ENCODE measurements around the gene SDR9C7.
"Not testable (repeated sequence)": the region's sequence is repeated elsewhere in the genome, so short reads cannot be mapped to it uniquely, and the experiment has no call there.

The SDR9C7 gene

DNA sequence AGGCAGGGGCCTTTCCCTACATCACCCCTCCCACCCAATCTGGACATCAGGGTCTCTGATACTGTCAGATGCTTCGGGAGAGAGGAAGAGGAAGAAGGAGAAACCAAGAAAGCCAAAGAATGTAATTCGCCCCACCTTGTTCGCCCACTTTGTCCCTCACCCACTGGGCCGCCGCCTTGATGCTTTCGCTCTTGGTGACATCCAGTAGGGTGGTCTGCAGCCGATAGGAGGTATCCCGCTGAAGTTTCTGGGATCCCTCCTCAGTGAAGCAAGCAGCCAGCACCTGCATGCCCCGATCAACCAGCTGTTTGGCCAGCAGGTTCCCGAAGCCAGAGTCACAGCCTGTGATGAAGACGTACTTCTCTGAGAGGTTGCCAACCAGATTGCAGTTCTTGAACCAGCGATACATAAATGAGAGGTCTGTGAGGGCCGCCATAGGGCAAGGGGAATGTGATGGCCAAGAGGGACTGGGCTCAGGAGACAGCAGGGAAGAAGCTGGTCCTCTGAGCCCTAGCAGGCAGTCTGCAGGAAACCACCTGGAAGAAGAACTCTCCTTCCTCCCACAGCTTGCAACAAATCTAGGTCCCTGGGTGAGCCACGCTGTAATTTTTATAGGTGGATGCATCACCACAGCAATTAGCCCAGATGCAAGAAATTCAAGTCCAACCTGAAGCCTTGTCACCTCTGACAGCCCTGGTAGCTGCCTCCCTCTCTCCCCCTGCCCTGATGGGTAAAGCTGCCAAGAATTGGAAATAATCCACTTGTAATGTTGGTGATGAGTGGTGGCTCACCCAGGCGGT lies at the start of gene SDR9C7:
Gene SDR9C7, minus strand, starts transcription at position 583 of the 800 bp plus-strand sequence. Its CDS starts 147 bp downstream, at position 436.
- no peak for DNase-seq

DNA sequence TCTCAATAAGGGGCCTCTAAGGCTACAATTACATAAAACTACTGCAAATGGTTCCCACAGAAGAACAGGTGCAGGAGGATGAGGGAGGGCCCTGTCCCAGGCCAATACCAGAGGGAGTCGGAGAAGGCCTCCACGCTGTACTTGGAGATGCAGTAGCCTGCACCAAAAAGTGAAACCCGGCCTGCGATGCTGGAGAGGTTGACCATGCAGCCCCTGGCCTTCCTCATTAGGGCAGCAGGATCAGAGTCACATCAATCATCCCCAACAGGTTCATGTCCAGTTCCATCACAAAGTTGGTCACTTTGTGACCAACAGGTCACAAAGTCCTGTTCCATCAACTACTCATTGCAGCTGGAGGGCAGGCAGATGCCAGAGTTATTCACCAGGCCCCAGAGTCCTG lies 49.2 kb upstream of the SDR9C7 start:
- no peak for DNase-seq

DNA sequence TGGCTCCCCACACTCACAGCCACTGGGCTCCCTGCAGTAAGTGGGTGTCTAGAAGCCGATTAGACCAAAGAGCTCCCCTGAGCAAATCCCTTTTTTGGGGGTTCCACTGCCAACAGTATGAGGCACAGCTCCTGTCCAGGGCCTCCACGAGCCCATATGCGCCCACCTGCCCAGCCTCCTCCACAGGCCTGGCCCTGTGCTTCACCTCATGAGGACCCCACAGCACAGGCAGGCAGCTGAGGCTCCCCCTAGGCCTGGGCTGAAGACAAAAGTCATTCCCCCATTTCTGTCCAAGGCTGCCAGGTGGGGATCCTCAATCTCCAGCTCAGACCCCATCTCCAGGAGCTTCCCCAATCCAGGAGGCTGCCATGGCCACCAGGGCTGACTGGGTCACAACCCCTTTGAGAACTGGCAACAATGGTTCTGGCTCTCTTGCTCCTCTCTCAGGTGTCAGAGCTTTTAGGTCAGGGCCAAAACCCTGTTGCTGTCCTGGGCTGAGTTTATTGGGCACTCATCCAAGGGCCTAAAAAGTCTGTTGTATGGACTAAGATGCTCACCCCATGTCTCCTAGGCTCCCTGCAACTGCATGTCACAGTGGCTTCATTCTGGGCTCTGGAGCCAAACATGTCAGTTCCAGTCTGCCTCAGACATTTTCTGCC lies 48.5 kb upstream of the SDR9C7 start:
- not testable (repeated sequence) for DNase-seq

DNA sequence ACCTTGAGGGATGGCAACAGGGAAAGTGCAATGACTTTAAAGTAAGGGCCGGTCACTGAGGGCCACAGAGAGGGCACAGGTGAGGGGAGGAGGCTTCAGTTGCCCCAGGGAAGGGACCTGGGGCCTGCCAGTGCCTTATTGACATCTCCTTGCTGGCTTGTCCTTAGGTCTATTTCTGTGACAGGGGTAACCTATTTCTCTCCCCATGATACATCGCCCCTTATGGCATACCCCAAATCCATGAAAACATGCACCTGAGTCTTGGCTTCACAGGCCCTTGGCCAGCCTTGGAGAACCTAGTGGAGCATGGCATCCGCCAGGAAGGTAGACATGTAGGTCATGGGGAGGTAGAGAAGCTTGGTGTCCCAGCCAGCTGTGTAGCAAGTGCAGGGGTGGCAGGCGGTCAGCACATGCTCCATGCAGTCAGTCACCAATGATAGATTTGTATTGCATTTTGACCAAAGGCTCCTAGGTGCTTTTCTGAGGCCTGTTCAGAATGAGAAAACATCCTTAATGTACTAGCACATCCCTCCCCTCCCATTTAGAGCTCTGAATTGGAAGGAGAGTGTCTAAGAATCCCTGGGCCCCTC lies 46.8 kb upstream of the SDR9C7 start:
- no peak for DNase-seq

DNA sequence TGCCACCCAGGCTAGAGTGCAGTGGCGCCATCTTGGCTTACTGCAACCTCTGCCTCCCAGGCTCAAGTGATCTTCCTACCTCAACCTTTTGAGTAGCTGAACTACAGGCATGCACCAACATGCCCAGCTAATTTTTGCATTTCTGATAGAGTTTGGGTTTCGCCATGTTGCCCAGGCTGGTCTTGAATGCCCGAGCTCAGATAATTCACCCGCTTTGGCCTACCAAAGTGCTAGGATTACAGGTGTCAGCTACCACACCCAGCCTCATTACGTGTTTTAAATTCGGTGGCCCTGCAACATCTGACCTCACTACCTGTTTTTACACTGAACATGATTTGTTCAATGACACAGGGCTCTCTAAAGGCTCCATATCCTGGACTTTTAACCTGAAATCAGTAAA lies 46.1 kb upstream of the SDR9C7 start:
- DNase-seq, result no peak

DNA sequence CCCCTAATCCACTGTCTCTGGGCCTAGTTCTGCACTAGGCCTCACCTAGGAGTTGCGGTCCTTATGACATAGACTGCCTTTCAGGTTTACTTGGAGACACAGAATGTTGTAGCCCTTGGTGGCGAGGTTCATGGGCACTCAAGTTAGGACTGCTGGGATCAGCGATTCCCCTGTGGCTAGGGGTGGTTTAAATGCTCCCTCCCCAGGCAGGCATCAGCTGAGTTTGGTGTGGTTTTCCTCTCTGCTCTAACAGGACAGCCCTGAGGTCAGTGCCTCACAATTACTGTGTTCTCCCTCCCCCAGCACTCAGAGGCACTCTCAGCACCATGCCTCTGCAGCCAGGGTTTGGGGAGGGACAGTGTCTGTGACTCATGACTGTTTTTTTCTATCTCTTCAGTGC lies 45.4 kb upstream of the SDR9C7 start:
- no peak for DNase-seq

DNA sequence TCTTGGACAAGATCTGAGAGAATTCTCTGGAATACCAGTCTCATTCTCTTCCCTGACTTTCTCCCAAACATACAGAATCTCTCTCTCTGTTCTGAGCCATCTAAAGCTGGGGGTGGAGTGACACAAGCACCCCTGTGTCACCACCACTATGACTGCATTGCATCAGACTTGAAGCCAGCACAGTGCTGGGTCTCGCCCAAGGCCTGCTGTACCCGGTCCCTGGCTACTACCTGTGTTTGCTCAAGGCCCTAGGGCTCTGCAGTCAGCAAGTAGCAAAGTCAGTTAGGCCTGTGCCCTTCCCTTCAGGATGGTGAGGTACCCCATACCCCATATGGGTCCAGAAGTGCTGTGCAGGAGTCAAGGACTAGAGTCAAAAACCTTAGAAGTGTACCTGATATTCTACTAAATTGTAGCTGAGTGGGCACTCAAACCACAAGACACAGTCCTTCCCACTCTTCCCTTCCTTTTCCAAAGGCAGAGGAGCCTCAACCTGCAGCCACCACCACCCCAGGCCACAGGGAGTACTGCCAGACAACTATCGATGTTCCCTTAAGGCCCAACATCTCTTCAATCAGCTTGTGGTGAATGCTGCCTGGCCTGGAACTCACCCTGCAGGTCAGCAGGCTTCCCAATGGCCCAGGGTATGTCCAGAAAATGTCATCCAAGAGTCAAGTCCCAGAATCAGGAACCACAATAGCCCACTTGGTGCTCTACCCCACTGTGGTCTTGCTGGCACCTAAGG lies 44.4 kb upstream of the SDR9C7 start:
- DNase-seq, result no peak

DNA sequence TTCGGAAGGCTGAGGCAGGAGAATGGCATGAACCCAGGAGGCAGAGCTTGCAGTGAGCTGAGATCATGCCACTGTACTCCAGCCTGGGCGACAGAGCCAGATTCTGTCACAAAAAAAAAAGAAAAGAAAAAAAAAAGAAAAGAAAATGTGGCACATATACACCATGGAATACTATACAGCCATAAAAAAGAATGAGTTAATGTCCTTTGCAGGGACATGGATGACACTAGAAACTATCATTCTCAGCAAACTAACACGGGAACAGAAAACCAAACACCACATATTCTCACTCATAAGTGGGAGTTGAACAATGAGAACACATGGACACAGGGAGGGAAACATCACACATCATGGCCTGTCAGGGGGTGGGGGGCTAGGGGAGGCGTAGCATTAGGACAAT lies 43.2 kb upstream of the SDR9C7 start:
- not testable (repeated sequence) for DNase-seq

DNA sequence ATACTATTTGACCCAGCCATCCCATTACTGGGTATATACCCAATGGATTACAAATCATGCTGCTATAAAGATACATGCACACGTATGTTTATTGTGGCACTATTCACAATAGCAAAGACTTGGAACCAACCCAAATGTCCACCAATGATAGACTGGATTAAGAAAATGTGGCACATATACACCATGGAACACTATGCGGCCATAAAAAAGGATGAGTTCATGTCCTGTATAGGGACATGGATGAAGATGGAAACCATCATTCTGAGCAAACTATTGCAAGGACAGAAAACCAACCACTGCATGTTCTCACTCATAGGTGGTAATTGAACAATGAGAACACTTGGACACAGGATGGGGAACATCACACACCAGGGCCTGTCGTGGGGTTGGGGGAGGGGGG lies 40.0 kb upstream of the SDR9C7 start:
- not testable (repeated sequence) for DNase-seq

DNA sequence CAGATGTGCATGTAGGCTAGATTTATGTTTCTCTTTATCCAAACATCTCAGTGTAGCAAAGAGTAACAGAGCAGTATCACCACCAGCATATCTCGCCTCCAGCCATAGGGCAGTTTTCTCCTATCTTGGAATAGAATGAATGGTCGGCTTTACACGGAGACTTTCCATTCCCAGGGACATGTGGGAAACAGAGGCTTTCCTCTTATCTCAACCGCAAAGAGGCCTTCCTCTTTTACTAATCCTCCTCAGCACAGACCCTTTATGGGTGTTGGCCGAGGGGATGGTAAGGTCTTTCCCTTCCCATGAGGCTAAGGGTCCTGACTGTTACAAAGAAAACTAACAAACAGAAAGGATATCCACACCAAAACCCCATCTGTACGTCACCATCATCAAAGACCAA lies 34.7 kb upstream of the SDR9C7 start:
- not testable (repeated sequence) for DNase-seq

DNA sequence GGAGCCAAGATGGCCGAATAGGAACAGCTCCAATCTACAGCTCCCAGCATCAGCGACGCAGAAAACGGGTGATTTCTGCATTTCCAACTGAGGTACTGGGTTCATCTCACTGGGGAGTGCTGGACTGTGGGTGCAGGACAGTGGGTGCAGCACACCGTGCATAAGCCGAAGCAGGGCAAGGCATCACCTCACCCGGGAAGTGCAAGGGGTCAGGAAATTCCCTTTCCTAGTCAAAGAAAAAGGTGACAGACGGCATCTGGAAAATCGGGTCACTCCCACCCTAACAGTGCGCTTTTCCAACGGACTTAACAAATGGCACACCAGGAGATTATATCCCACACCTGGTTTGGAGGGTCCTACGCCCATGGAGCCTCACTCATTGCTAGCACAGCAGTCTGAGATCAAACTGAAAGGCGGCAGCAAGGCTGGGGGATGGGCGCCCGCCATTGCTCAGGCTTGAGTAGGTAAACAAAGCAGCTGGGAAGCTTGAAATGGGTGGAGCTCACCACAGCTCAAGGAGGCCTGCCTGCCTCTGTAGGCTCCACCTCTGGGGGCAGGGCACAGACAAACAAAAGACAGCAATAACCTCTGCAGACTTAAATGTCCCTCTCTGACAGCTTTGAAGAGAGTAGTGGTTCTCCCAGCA lies 31.9 kb upstream of the SDR9C7 start:
- not testable (repeated sequence) for DNase-seq

DNA sequence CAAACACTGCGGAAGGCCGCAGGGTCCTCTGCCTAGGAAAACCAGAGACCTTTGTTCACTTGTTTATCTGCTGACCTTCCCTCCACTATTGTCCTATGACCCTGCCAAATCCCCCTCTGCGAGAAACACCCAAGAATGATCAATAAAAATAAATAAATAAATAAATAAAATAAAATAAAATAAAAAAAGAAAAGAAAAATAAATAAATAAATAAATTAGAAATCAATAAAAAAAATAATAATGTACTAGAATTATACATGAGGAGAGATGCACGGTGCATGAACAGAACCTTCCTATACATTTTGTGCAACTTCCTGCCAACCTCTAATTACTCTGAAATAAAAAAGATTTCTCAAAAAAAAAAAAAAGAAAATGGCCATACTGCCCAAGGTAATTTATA lies 30.9 kb upstream of the SDR9C7 start:
- not testable (repeated sequence) for DNase-seq

DNA sequence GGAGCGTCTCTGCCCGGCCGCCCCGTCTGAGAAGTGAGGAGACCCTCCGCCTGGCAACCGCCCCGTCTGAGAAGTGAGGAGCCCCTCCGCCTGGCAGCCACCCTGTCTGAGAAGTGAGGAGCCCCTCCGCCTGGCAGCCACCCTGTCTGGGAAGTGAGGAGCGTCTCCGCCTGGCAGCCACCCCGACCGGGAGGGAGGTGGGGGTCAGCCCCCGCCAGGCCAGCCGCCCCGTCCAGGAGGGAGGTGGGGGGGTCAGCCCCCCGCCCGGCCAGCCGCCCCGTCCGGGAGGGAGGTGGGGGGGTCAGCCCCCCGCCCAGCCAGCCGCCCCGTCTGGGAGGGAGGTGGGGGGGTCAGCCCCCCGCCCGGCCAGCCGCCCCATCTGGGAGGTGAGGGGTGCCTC lies 29.3 kb upstream of the SDR9C7 start:
- not testable (repeated sequence) for DNase-seq

DNA sequence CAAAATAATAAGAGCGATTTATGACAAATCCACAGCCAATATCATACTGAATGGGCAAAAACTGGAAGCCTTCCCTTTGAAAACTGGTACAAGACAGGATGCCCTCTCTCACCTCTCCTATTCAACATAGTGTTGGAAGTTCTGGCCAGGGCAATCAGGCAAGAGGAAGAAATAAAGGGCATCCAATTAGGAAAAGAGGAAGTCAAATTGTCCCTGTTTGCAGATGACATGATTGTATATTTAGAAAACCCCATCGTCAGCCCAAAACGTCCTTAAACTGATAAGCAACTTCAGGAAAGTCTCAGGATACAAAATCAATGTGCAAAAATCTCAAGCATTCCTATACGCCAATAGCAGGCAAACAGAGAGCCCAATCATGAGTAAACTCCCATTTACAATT lies 28.0 kb upstream of the SDR9C7 start:
- not testable (repeated sequence) for DNase-seq

DNA sequence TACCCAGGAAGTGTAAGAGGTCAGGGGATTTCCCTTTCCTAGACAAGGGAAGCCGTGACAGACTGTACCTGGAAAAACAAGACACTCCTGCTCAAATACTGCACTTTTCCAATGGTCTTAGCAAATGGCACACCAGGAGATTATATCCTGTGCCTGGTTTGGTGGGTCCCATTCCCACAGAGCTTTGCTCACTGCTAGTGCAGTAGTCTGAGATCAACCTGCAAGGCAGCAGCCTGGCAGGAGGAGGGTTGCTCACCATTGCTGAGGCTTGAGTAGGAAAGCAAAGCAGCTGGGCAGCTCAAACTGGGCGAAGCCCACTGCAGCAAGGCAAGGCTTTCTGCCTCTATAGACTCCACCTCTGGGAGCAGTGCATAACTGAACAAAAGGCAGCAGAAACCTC lies 24.2 kb upstream of the SDR9C7 start:
- no peak for DNase-seq

DNA sequence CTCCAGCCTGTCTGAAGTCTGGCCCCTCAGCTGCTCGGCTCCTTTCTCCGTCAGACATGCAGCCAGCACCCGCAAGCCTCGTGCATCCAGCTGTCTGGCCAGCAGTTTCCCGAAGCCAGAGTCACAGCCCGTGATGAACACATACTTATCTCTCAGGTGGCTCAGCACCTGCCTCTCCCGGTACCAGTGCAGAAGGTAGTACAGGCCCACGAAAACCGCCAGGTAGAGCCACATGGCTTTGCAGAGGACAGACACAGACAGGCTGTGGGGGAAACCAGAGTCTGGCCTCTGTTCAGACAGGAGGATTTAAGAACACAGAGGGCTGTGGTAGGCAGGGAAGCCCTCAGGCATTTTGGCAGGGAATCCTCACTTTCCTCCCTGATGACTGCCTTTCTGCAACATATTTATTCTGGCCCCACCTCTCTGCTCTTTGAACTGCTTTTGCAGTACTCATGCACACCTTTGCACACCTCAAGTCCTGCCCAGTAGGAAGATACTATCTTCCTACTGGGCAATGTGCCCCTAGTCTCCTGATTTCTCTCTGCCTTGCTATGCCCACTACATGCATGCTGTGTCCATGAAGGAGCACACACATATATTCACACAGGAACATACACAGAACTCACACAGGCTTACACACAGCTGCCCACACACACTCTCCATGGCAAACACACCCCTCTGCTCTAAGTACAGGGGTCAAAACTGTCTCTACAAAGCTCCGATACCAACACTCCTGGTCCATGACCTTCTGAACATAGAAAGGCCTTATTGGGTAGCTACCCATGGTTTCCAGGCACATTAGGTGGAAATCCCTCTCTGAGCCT lies 23.2 kb upstream of the SDR9C7 start, which contains the start of gene RDH16:
Gene RDH16, minus strand, starts transcription at position 380 of the 824 bp plus-strand sequence. Its CDS starts 146 bp downstream, at position 234.
- DNase-seq, result no peak

DNA sequence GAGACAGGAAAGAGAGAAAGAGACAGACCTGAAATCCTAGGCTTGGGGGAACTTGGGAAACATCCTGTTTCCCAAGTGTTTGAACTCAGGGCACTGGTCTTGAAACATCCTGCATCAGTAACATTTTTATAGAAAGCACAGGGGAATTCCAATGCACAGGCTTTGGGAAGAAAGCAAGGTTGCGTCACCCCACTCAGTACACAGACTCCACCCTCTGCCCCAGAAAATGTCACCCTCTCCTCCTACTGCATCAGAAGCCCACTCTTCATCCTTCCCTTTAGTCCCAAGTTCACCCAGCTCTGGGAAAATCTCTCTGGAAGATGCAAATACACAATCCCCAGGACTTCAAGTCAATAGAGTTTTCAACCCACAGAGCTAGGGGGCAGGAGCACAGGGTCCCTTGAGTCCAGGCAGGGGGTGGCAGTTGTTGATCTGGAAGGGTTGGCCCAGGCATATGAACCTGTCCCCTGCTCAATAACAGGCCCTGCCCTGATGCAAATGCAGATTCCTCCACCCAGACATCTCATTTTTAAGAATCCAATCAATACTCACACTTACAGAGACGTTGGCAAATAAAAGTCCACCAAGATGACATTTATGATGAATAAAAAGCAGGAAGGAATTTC lies 21.5 kb upstream of the SDR9C7 start:
- DNase-seq, result no peak

DNA sequence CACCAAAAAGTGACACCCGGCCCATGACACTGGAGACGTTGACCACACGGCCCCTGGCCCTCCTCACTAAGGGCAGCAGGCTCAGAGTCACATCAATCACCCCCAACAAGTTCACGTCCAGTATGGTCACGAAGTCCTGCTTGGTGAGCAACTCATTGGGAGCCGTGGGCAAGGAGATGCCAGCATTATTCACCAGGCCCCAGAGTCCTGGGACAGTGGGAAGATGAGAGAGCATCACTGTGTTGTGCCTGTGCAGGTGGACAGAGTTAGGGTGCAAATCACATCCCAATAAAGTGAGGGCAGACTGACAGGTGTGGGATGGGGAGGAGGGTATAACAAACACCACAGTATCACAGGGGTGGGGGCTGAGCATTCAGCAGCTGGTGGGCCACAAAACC lies 20.7 kb upstream of the SDR9C7 start:
- no peak for DNase-seq

DNA sequence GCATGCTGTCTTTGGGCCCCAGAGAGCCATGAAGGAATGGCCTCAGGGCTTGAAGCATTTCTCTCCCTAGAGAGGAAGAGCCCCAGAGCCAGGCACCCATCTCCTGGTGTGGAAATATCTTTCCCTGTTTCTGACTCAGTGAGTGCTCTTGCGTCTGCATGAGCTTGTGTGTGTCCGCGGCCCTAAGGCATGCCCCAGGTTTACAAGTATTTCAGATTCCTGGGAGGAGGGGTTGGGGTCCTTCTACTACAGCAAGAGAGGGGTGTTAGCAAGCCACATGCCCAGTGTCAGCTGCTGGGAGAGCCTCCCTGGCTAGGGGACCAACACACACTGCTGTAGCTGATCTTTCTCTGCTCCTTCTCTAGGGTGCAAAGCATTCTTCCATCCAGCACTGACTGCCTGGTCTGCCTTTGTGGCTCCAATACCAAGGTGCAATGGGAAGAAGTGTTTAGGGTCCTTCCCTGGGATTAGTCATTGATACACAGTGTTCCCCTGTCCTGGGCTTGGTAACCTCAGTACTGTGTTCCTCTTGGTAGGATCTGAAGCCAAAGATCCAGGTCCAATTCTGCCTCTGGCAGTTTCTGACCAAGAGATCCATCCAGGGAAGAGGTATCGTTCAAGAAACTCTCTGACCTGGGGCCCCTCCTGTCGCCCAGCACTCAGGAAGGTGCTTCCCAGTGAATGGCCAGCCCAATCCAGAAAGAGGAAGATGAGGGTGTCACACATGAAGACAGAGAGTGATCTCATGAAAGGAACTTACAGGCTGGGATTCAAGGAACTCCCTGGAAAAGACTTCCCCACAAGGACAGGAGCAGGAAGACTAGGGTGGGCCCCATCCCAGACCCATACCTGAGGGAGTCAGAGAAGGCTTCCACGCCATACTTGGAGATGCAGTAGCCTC lies 20.1 kb upstream of the SDR9C7 start:
- no peak for DNase-seq

DNA sequence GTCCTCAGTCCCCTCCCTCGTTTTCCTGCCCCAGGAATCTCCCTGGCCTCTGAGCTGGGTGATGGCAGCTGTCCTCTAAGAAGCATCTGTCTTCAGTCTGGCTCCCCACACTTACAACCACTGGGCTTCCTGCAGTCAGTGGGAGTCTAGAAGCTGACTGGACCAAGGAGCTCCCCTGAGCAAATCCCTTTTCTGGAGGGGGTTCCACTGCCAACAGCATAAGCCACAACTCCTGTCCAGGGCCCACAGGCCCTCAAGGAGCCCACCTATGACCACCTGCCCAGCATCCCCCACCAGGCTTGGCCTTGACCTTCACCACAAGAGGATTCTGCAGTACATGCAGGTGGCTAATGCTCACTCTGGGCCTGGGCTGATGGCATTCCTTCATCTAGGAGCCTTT lies 19.1 kb upstream of the SDR9C7 start:
- no peak for DNase-seq
